Dedifferentiated amniotic fluid mesenchymal stem cell (primary cell): ENCODE results near the gene KLF6.
"Not testable (repeated sequence)": the region's sequence is repeated elsewhere in the genome, so short reads cannot be mapped to it uniquely, and the experiment has no call there.

Source experiments
- DNase-seq: peaks from one replicate; pipeline ENCODE4 v3.0.0-alpha.2; 2016; ENCODE audit errors: extremely low spot score

The KLF6 gene

DNA sequence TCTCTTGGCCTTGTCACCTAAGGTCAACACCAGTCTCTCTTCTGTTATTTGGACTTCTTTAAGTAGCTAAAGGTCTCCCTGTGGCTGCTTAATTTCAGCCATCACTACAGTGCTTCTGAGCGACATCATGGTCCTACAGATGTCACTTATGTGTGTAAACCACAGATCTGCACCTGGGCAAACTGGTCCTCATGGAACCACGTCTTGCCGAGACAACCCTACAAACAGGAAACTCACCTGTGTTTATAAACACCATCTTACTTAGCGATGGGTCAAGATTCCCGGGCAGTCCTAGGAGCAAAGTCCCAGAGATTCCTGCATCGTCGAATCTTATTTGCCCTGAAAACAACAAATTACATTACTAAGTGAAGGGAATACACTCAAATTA, 27.8 kb downstream of the KLF6 start:
- no peak for DNase-seq

GRCh38 chr10:3756360-3756740, 28.7 kb downstream of the KLF6 start:
- no peak for DNase-seq

GRCh38 chr10:3755440-3756359, 29.3 kb downstream of the KLF6 start:
- DNase-seq = no peak

- peak; percentile 38 for DNase-seq
Observed at GRCh38 chr10:3754727-3755439, 30.1 kb downstream of the KLF6 start.

- DNase-seq = no peak
Observed at GRCh38 chr10:3750854-3751253, 34.2 kb downstream of the KLF6 start.

DNA sequence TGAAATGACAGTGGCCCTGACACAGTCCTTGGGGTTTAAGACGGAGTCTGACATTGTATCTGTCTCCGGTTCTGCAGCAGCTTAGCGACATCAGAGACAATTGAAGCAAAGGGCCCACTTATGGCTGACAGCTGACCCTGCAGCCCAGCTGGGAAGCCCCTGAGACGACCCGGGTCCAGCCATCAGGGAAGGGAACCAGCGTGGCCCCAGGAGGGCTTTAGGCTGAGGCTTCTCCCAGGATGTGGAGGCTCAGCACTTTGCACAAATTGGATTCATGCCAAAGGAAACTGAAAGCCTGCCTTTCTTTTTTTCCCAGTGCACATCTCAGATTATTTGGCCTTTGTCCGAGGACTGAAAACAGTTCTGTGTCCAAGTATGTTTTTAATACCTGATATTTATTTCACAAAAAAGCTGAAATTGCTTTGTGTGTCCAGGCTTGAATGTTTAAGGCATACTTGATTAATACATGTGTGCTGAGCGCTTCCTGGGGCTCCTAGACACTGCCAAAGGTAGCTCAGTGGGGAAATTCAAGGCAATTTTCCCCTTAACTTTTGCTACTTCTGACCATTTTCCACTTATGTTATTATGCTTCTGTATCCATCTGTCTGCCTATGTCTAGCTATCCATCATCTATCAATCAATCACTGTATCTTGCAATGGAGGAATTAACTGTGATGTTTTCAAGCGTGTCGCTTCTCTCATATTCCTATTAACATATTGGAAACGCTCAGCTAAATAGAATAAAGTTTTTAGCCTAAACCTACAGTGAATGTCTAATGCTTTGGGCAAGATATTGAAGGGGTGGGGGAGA, 34.8 kb downstream of the KLF6 start:
- no peak for DNase-seq

- DNase-seq = no peak
Observed at GRCh38 chr10:3749600-3749999, 35.4 kb downstream of the KLF6 start.

DNA sequence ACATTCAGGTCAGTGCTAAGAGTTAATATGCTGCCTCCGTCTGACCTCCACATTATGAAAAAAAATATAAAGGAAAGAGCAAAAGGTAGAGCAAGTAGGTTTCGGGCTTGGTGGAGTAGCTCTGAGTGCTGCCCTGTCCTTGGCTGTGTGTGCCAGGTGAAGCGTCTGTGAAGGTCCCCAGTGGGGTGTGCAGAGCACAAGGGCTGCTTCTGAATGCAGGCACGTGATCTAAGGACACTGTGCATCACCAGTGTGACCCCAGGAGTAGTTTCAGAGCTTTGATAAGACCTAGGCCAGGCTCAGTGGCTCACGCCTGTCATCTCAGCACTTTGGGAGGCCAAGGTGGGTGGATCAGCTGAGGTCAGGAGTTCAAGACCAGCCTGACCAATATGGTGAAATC, 36.0 kb downstream of the KLF6 start:
- no peak for DNase-seq

DNA sequence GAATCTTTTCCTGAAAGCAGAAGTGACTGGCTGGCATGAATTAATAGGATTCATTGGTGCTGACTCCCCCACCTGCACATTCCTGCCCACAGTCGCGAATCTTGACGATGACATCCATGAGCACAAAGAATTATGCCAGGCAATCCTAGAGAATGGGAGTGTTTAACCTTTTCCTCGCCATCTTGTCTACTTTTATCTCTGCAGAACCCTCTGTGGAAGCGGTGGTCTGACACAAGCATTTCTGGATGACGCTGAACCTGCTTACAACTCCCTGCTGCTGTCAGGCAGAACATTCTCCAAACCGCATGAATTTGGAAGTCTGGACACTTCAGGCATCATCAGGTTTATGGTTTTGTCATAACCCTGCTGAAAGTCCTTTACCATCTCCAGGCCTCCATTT, 36.5 kb downstream of the KLF6 start:
- DNase-seq = no peak

- DNase-seq = no peak
Observed at GRCh38 chr10:3747984-3748383, 37.0 kb downstream of the KLF6 start.

DNA sequence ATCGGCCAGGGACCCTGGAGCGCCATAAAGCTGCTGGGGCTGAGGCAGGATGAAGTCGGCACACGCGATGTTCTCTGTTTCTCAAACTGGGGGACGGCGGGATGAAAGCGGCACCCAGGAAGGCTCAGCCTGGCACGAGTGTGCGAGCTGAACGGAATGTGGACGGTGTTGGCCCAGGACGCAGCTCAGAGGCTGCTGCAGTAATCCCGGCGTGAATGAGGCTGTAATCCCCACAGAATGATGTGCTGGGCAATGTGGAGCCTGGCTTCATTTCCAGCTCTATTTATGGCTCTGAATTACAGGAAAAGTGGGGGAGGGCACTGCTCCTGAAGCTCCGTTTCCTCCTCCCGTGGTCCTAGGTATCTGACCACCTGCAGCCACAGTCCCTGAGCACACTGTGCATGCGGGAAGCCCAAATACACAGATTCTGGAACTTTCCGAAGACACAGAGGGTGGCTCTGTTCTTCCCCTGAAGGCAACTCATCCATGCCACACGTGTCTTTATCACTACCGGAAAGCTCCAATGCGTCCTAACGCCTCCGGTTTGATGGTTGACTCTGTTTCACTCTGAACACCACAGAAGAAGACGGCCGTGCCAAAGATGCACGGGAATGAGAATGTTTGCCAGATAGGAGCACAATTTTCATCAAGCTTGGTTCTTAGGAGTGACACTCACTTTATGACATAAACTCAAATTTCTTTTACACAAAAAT, 37.6 kb downstream of the KLF6 start:
- no peak for DNase-seq

DNA sequence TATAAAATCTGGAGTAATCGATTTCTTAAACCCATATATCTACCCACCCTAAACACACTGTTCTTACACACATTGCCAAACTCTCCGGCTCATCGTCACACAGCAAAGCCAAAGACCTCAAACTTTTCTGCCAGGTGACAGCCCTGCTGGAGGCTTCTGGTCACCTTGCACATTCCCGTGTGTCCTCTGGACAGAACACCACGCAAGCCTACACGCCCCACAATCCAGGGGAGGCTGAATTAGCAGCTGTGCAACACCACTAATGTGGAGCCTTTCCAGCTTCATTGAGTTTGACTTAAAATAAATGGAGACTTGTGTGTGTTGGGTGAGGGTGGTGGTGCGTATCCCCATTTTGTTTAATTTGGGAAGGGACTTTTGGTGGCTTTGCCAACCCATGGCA, 38.4 kb downstream of the KLF6 start:
- no peak for DNase-seq

DNA sequence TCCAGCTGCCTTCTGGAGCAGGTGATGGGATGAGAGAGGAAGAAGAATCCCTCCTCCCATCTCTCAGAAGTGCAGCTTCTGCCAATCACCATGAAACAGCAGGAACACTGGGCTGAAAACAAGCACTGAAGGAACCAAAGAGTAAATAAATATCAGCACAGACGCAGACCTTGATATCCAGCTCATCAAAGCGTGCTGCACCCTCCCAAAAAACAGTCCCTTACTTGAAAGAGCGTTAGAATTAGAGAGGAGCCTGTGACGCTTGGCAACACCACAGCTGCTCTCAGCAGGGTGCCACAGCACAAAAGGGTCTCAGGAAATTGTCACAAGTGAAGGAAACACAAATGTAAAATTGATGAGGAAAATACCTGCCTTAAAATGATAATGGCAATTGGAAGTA, 39.5 kb downstream of the KLF6 start:
- DNase-seq = no peak

DNA sequence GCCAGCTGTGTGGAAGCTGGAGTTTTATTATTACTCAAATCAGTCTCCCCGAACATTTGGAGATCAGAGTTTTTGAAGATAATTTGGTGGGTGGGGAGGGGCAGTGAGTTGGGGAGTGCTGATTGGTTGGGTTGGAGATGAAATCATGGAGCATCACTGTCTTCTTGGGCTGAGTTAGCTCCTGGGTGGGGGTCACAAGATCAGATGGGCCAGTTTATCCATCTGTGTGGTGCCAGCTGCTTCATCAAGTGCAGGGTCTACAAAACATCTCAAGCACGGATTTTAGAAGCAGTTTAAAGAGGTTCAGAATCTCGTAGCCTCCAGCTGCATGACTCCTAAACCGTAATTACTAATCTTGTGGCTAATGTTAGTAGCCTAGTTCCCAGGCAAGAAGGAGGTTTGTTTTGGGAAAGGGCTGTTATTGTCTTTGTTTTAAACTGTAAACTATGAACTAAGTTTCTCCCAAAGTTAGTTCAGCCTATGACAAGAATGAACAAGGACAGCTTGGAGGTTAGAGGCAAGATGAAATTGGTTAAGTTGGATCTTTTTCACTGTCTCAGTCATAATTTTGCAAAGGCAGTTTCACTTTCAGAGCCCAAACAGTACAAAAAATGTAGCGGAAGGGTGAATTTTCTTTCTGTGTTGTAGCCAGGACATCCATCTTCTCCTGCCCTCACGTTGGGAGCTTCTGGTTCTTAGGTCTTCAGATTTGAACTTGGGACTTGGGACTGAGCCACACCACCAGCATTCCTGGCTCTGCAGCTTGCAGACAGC, 43.1 kb downstream of the KLF6 start:
- DNase-seq = no peak

GRCh38 chr10:3740157-3740871, 44.7 kb downstream of the KLF6 start:
- DNase-seq = no peak

DNA sequence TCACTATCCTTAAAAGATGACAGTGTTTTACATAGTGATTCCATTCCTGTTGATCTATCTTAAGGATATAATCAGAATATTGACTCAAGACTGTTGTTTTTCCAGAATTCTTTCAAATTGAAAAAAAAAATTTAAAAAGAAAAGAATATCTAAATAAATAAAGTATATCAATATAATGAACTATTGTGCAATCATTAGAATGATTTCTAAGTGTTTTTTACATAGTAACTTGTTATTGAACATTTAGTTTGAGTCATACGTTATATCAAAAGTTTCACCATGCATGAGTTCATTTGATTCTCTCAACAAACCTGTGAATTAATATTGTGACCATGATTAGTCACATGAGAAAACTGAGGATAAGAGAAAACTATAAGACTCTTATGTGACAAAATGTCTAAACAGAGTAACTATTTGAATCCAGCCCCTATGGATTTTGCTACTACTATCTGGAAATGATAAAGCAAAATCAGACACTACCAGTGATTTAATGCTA, 46.1 kb downstream of the KLF6 start:
- DNase-seq = no peak

DNA sequence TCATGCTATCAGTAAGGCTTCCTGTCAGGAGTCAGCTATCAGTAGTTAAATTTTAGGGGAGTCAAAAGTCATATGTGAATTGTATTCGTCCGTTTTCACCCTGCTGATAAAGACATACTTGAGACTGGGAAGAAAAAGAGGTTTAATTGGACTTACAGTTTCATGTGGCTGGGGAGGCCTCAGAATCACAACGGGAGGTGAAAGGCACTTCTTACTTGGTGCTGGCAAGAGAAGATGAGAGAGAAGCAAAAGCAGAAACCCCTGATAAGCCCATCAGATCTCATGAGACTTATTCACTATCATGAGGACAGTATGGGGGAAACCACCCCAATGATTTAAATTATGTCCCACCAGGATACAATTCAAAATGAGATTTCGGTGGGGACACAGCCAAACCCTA, 47.1 kb downstream of the KLF6 start:
- no peak for DNase-seq

DNA sequence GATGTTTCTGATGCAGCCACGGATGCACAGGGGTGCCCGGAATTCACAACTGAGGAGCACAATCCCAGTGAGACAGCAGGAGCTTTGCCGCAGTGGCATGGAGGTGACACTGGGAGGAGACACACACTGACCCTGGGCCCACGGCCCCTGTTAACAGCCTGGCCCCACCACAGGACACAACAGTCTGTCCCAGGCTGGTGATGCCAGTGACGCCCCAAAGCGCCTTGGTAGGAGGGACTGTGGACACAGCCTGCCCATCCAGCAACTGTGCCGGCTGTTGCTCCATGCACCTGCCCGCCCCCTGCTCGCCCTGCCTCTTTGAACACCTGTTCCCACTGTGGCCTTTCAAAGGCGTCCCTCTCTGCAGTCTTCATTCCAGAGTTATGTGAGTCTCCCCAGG, 49.8 kb downstream of the KLF6 start:
- no peak for DNase-seq

DNA sequence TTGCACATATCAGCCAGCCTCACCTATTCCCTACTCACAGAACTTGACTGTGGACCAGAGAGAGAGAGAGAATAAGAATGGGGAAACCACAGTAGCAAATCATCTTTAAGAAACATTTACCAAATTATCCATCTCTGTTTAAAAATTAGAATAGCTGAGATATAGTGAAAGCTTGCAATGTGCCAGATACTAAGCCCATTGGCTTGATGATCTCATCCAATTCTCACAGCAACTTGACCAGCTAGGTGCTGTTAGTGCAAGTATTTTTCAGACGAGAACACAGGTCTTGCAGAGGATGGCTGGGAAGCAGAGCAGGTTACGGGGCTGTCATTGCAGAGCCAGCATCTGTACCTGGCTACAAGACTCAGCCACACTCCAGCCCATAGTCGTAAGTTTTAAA, 50.9 kb downstream of the KLF6 start:
- no peak for DNase-seq

GRCh38 chr10:3732183-3732582, 52.8 kb downstream of the KLF6 start:
- DNase-seq = not testable (repeated sequence)
